ENCODE measurements around the gene SNPH. TPM values are rescaled to one million over a fixed set of nuclear protein-coding genes. Genes with fewer than 3 reads are reported as not detected.
A peak's percentile ranks its signal among the peaks of the same experiment; 100 is the strongest.

Gene SNPH
- polyA plus RNA-seq, 2 of the 4 experiments (the other 2 are of a cell fraction) = 1.1 to 5.2 TPM

- no peak for TF ChIP-seq USF2 (IDR thresholded peaks at IDR 0.05)
- peak in 1 of 2 experiments; percentile 19; a peak in 1 of 4 replicates for TF ChIP-seq CEBPB (IDR thresholded peaks at IDR 0.05)
- TF ChIP-seq EHF (CRISPR knock-in tag; IDR thresholded peaks at IDR 0.05) = peak; percentile 51; the same call in 1 of the 2 replicates
These were observed 59.3 kb downstream of the SNPH start (continued) for GRCh38 chr20:1325173-1326030.

GRCh38 chr20:1326031-1326930 lies 60.2 kb downstream of the SNPH start:
- ChIA-PET POLR2A (interaction anchor here (0.6 to 1.2 kb wide), 5 partner anchors 10 to 105 kb away, joined by 3 to 4 read pairs (median 3); partner anchors contain the start of gene FKBP1A), CTCF (interaction anchor here (0.8 to 2.5 kb wide), 11 partner anchors 8 to 177 kb away, joined by 3 to 9 read pairs (median 4); no protein-coding TSS in a partner anchor)
- peak overlapping the region; percentile 95 for H3K4me2 ChIP-seq
- H3K9me3 ChIP-seq = no peaks in the 10 kb centered on the region
- peak overlapping the region; percentile 97 to 99 for H3K27ac ChIP-seq
- 27% methylated on average over 10 of the region's 10 CpGs for WGBS (ENCODE audit: missing lambda C conversion rate)
- ATAC-seq (peak in 1 of 2 experiments; percentile 21; a peak in 4 of 6 replicates), FAIRE-seq (no peak), DNase-seq (ENCODE audit: low read depth in 1 of 2, low spot score in 1 of 2) (peak in 1 of 2 experiments; percentile 35)
- H3K4me1 ChIP-seq = peaks cover 37% of the 10 kb centered on the region
- peak overlapping the region; percentile 97 for H3K4me3 ChIP-seq
- no peak for TF ChIP-seq RFX5 (IDR thresholded peaks at IDR 0.05)
- TF ChIP-seq POLR2AphosphoS2 (conservative IDR thresholded peaks at IDR 0.05; ENCODE audit: low read length) = peak; percentile 81; the same call in 1 of the 2 replicates
- TF ChIP-seq TFCP2L1 (CRISPR knock-in tag; IDR thresholded peaks at IDR 0.05) = 0 out of 2 replicates have a peak, but pooled peaks have one; percentile 38

- ChIA-PET POLR2A (interaction anchor here (0.6 kb wide), 1 partner anchor 106 kb away, joined by 4 read pairs; no protein-coding TSS in a partner anchor), CTCF (interaction anchor here (0.9 to 2.5 kb wide), 6 partner anchors 11 to 176 kb away, joined by 3 to 9 read pairs (median 7); no protein-coding TSS in a partner anchor)
- peaks cover 37% of the 10 kb centered on the region for H3K4me1 ChIP-seq
- no peak for ATAC-seq
- WGBS (ENCODE audit: missing lambda C conversion rate) = 92% methylated on average over 8 of the region's 8 CpGs
- peak overlapping the region; percentile 95 for H3K4me2 ChIP-seq
- no peak for FAIRE-seq
- no peaks in the 10 kb centered on the region for H3K9me3 ChIP-seq
- DNase-seq (ENCODE audit: low read depth in 1 of 2, low spot score in 1 of 2) = no peak
- TF ChIP-seq ZC3H11A (IDR thresholded peaks at IDR 0.05) (no peak), CBX8 (IDR thresholded peaks at IDR 0.05) (no peak), ESRRA (IDR thresholded peaks at IDR 0.05; ENCODE audit: borderline replicate concordance, low read length) (no peak), GATA3 (IDR thresholded peaks at IDR 0.05; ENCODE audit: borderline replicate concordance) (no peak), BHLHE40 (IDR thresholded peaks at IDR 0.05; ENCODE audit: low read depth, low read length) (no peak), REST (IDR thresholded peaks at IDR 0.05) (no peak), SREBF2 (IDR thresholded peaks at IDR 0.05) (no peak)
- H3K27ac ChIP-seq = no peak overlapping the region
- no peak overlapping the region for H3K4me3 ChIP-seq
These were observed 61.2 kb downstream of the SNPH start for GRCh38 chr20:1327241-1327653.
